Activated T-cell treated with anti-CD3 and anti-CD28 coated beads, Interleukin-2, amount 50 U/mL, for 24 hours (primary cell): ENCODE data around the gene CLK3.

Experiments used
- DNase-seq: peaks from one replicate; pipeline ENCODE4 v3.0.0-alpha.2; 2020
- H3K27ac Mint-ChIP-seq: 2 replicates; pipeline ENCODE4 v1.8.0; 2020; ENCODE audit warnings: mild to moderate bottlenecking, mixed read lengths
- H3K27me3 Mint-ChIP-seq: 2 replicates; pipeline ENCODE4 v1.8.0; 2020; ENCODE audit warnings: mixed read lengths
- H3K36me3 Mint-ChIP-seq: 2 replicates; pipeline ENCODE4 v1.8.0; 2020; ENCODE audit warnings: low read depth, mixed read lengths
- H3K4me1 Mint-ChIP-seq: 2 replicates; pipeline ENCODE4 v1.8.0; 2020; ENCODE audit warnings: low read depth, mixed read lengths
- H3K4me3 Mint-ChIP-seq: 2 replicates; pipeline ENCODE4 v1.8.0; 2020; ENCODE audit warnings: mild to moderate bottlenecking, moderate library complexity, mixed read lengths
- H3K9me3 Mint-ChIP-seq: 2 replicates; pipeline ENCODE4 v1.8.0; 2020; ENCODE audit warnings: mixed read lengths

CLK3 gene

DNA sequence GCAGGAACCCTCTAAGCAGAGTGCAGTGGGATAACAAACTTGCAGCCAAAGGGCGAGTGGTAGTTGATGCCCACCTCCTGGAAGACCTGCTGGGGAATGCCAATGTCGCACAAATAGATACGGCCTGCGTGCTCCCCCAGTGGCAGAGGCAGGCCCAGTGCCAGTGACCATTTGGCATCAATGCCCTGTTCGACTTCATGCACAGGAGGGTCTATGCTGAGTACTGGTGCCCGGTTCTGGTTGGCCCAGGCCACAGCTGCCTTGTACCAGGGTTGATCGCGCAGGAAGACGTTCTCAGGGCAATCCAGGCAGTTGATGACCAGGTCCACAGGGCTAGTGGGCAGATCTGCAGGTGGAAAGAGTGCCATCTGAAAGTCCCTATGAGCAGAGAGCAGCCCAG, 17.0 kb downstream of the CLK3 start:
- H3K36me3 Mint-ChIP-seq: peaks cover 91% of the 10 kb centered on the region
- no peak for DNase-seq
- H3K4me1 Mint-ChIP-seq: no peaks in the 10 kb centered on the region
- peak overlapping the region; percentile 18 for H3K27ac Mint-ChIP-seq
- no peaks in the 10 kb centered on the region for H3K27me3 Mint-ChIP-seq
- no peak overlapping the region for H3K4me3 Mint-ChIP-seq
- no peaks in the 10 kb centered on the region for H3K9me3 Mint-ChIP-seq

GRCh38 chr15:74633781-74634180, 18.1 kb downstream of the CLK3 start:
- H3K27ac Mint-ChIP-seq: peak overlapping the region; percentile 59
- H3K27me3 Mint-ChIP-seq: no peaks in the 10 kb centered on the region

DNA sequence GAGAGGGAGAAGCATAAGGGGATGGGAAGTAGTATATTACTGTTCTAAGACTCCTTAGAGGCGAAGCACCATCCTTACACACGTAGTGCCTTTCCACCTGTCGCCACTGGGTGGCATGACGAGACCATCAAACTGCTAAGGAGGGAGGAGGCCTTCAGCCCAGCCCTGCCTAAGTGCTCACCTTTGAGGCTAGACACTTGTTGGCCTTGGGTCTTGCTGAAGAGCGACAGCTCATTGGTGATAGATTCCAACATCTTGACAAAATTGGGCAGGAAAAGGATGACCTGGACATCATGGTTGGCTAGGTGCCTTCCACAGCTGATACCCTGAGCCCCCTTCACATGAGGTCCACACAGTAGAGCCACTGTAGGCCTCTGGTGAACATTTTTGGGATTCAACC, 19.6 kb downstream of the CLK3 start:
- Mint-ChIP-seq H3K36me3 (peaks cover 87% of the 10 kb centered on the region), H3K4me1 (no peaks in the 10 kb centered on the region), H3K27ac (no peak overlapping the region), H3K9me3 (no peaks in the 10 kb centered on the region), H3K4me3 (no peak overlapping the region), H3K27me3 (no peaks in the 10 kb centered on the region)
- DNase-seq: peak; percentile 81

More at GRCh38 chr15:74633781-74634180, 18.1 kb downstream of the CLK3 start:
- no peak for DNase-seq
- Mint-ChIP-seq H3K4me3 (no peak overlapping the region), H3K9me3 (no peaks in the 10 kb centered on the region), H3K36me3 (peaks cover 88% of the 10 kb centered on the region), H3K4me1 (no peaks in the 10 kb centered on the region)

- peak overlapping the region; percentile 8 for H3K27ac Mint-ChIP-seq
- no peak for DNase-seq
- H3K4me1 Mint-ChIP-seq: peaks cover 10% of the 10 kb centered on the region
- H3K27me3 Mint-ChIP-seq: no peaks in the 10 kb centered on the region
- no peaks in the 10 kb centered on the region for H3K9me3 Mint-ChIP-seq
- no peak overlapping the region for H3K4me3 Mint-ChIP-seq
- peaks cover 81% of the 10 kb centered on the region for H3K36me3 Mint-ChIP-seq
Observed at GRCh38 chr15:74636984-74637383, 21.3 kb downstream of the CLK3 start.

GRCh38 chr15:74641151-74641550, 25.5 kb downstream of the CLK3 start:
- Mint-ChIP-seq H3K36me3 (peaks cover 50% of the 10 kb centered on the region), H3K4me1 (peaks cover 20% of the 10 kb centered on the region)
- no peak for DNase-seq

DNA sequence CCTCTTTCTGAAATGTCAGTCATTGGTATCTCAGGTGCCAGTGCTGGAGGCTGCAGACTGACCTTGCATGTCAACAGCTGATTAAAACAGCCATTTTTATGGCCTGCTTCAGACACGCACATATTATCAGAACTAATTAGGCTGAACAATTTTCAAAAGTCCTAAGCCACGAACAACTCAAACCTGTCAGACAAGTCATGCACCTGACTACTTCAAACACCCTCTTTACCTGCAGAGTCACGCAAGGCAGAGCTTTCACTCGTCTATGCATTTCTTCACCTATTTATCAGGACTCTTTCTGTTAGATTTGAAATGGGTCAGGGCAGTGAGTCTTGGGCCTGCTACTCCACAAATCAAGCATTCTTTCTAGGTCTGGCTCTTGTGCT, 26.7 kb downstream of the CLK3 start:
- no peak for DNase-seq
- Mint-ChIP-seq H3K36me3 (peaks cover 39% of the 10 kb centered on the region), H3K9me3 (no peaks in the 10 kb centered on the region), H3K27ac (peak overlapping the region; percentile 55), H3K4me1 (peaks cover 20% of the 10 kb centered on the region), H3K4me3 (no peak overlapping the region), H3K27me3 (no peaks in the 10 kb centered on the region)

More at GRCh38 chr15:74641151-74641550, 25.5 kb downstream of the CLK3 start:
- Mint-ChIP-seq H3K9me3 (no peaks in the 10 kb centered on the region), H3K27me3 (no peaks in the 10 kb centered on the region), H3K27ac (peak overlapping the region; percentile 71), H3K4me3 (no peak overlapping the region)

- H3K9me3 Mint-ChIP-seq: no peaks in the 10 kb centered on the region
- H3K4me3 Mint-ChIP-seq: no peak overlapping the region
- DNase-seq: no peak
- peaks cover 20% of the 10 kb centered on the region for H3K4me1 Mint-ChIP-seq
- H3K27ac Mint-ChIP-seq: peak overlapping the region; percentile 55
- no peaks in the 10 kb centered on the region for H3K27me3 Mint-ChIP-seq
- H3K36me3 Mint-ChIP-seq: peaks cover 38% of the 10 kb centered on the region
Observed at GRCh38 chr15:74642734-74643664, 27.4 kb downstream of the CLK3 start.

GRCh38 chr15:74643665-74644204, 28.1 kb downstream of the CLK3 start:
- H3K9me3 Mint-ChIP-seq: no peaks in the 10 kb centered on the region
- no peaks in the 10 kb centered on the region for H3K27me3 Mint-ChIP-seq
- no peak overlapping the region for H3K4me3 Mint-ChIP-seq
- DNase-seq: no peak
- H3K4me1 Mint-ChIP-seq: peaks cover 23% of the 10 kb centered on the region
- no peak overlapping the region for H3K27ac Mint-ChIP-seq
- H3K36me3 Mint-ChIP-seq: peaks cover 40% of the 10 kb centered on the region

- peaks cover 20% of the 10 kb centered on the region for H3K4me1 Mint-ChIP-seq
- no peak for DNase-seq
- no peaks in the 10 kb centered on the region for H3K9me3 Mint-ChIP-seq
- H3K27ac Mint-ChIP-seq: no peak overlapping the region
- no peaks in the 10 kb centered on the region for H3K27me3 Mint-ChIP-seq
- H3K4me3 Mint-ChIP-seq: no peak overlapping the region
- H3K36me3 Mint-ChIP-seq: peaks cover 32% of the 10 kb centered on the region
Observed at GRCh38 chr15:74646480-74646879, 30.8 kb downstream of the CLK3 start.

GRCh38 chr15:74648051-74648842, 32.6 kb downstream of the CLK3 start:
- peak overlapping the region; percentile 28 for H3K27ac Mint-ChIP-seq
- H3K36me3 Mint-ChIP-seq: peaks cover 41% of the 10 kb centered on the region
- H3K9me3 Mint-ChIP-seq: no peaks in the 10 kb centered on the region
- DNase-seq: no peak
- peaks cover 5% of the 10 kb centered on the region for H3K4me1 Mint-ChIP-seq
- H3K4me3 Mint-ChIP-seq: no peak overlapping the region
- H3K27me3 Mint-ChIP-seq: no peaks in the 10 kb centered on the region

GRCh38 chr15:74651242-74651741, 35.7 kb downstream of the CLK3 start:
- H3K4me3 Mint-ChIP-seq: no peak overlapping the region
- peaks cover 16% of the 10 kb centered on the region for H3K4me1 Mint-ChIP-seq
- no peaks in the 10 kb centered on the region for H3K9me3 Mint-ChIP-seq
- H3K36me3 Mint-ChIP-seq: peaks cover 61% of the 10 kb centered on the region
- no peak overlapping the region for H3K27ac Mint-ChIP-seq
- no peaks in the 10 kb centered on the region for H3K27me3 Mint-ChIP-seq
- DNase-seq: no peak

GRCh38 chr15:74653426-74654102, 37.9 kb downstream of the CLK3 start:
- H3K4me3 Mint-ChIP-seq: no peak overlapping the region
- no peaks in the 10 kb centered on the region for H3K27me3 Mint-ChIP-seq
- DNase-seq: no peak
- H3K36me3 Mint-ChIP-seq: peaks cover 54% of the 10 kb centered on the region
- peaks cover 24% of the 10 kb centered on the region for H3K4me1 Mint-ChIP-seq
- no peak overlapping the region for H3K27ac Mint-ChIP-seq
- H3K9me3 Mint-ChIP-seq: no peaks in the 10 kb centered on the region

DNA sequence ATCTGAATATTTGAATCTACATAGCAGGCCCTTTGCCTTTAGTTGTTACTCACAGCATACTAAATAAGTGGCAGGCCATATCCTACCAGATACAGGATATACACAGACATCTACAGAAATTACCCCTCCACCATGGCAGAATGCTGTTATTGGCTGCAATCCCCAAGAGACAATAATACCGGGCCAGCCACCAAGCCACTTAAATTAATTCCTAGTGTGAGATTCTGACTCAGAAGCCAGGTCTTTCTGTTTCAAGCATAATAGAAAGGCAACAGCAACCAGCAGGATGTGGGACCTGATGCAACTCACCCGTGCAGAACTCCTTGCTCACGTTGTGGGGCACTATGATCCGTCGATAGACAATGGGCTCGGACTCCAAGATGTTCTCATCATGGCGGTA, 39.8 kb downstream of the CLK3 start:
- no peak for DNase-seq
- Mint-ChIP-seq H3K4me3 (no peak overlapping the region), H3K36me3 (peaks cover 47% of the 10 kb centered on the region), H3K4me1 (peaks cover 20% of the 10 kb centered on the region), H3K27ac (peak overlapping the region; percentile 69), H3K27me3 (no peaks in the 10 kb centered on the region), H3K9me3 (no peaks in the 10 kb centered on the region)

DNA sequence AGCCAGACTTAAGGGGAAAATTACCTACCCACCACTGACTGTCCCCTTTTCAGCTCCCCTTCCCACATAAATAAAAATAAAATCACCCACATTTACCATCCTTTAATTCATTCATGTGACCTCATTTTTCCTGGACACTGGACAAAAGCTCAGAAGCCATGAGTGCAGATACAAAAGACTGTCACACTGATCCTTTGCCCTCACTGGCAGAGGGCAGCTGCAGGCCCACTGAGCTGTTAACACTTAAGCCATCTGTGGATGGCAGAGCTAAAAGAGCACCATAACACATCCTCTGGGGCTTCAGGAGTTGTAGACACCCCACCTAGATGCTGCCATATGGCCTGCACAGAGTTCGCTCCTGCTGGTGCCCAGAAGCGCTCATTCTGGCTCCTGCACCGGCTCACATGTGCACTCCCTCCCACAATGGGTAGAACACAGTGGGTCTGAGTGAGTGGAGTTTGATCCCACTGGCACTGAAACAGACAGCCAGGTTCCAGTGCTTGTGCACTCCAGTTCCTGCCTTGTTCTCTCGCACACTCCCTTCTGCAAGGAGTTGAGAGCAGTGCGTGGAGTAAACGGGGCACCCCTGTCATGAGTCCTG, 41.4 kb downstream of the CLK3 start:
- H3K27ac Mint-ChIP-seq: no peak overlapping the region
- peaks cover 41% of the 10 kb centered on the region for H3K36me3 Mint-ChIP-seq
- peaks cover 22% of the 10 kb centered on the region for H3K4me1 Mint-ChIP-seq
- DNase-seq: no peak
- H3K9me3 Mint-ChIP-seq: no peaks in the 10 kb centered on the region
- H3K4me3 Mint-ChIP-seq: no peak overlapping the region
- no peaks in the 10 kb centered on the region for H3K27me3 Mint-ChIP-seq
